H9 (cell line): ENCODE data around the gene RABIF. TPM values are rescaled to one million over a fixed set of nuclear protein-coding genes. Genes with fewer than 3 reads are reported as not detected.

Experiments used
- DNase-seq: peaks from one replicate; pipeline ENCODE4 v3.0.0-alpha.2; 2017
- H2AFZ ChIP-seq: one replicate; pipeline ENCODE4 v1.6.1; 2013; ENCODE audit warnings: mild to moderate bottlenecking, low read length, control low read depth, moderate library complexity
- H2AK5ac ChIP-seq: 2 replicates; pipeline ENCODE4 v1.6.1; 2013; ENCODE audit warnings: low read length, control low read depth, mixed read lengths; ENCODE audit not compliant: insufficient read length
- H2BK120ac ChIP-seq: one replicate; pipeline ENCODE4 v1.6.1; 2013; ENCODE audit warnings: low read depth, mild to moderate bottlenecking, low read length, control low read depth, inconsistent platforms; ENCODE audit not compliant: poor library complexity, severe bottlenecking
- H2BK12ac ChIP-seq: 2 replicates; pipeline ENCODE4 v1.6.1; 2013; ENCODE audit warnings: low read length, control low read depth, mixed read lengths, low read depth; ENCODE audit not compliant: insufficient read length
- H2BK15ac ChIP-seq: 2 replicates; pipeline ENCODE4 v1.6.1; 2013; ENCODE audit warnings: low read depth, low read length, control low read depth
- H2BK20ac ChIP-seq: one replicate; pipeline ENCODE4 v1.6.1; 2013; ENCODE audit warnings: low read depth, mild to moderate bottlenecking, low read length, control low read depth, inconsistent platforms; ENCODE audit not compliant: poor library complexity, severe bottlenecking
- H2BK5ac ChIP-seq: 2 replicates; pipeline ENCODE4 v1.6.1; 2013; ENCODE audit warnings: low read length, control low read depth, mixed read lengths; ENCODE audit not compliant: insufficient read length
- H3K14ac ChIP-seq: 2 replicates; pipeline ENCODE4 v1.6.1; 2013; ENCODE audit warnings: low read length, control low read depth; ENCODE audit not compliant: insufficient read depth
- H3K18ac ChIP-seq: 2 replicates; pipeline ENCODE4 v1.6.1; 2013; ENCODE audit warnings: low read depth, mild to moderate bottlenecking, mixed read lengths, low read length, control low read depth; ENCODE audit not compliant: insufficient read length
- H3K23ac ChIP-seq: 2 replicates; pipeline ENCODE4 v1.6.1; 2013; ENCODE audit warnings: low read length, control low read depth, mixed read lengths, low read depth; ENCODE audit not compliant: insufficient read length
- H3K23me2 ChIP-seq: 2 replicates; pipeline ENCODE4 v1.6.1; 2013; ENCODE audit warnings: low read depth, mild to moderate bottlenecking, mixed read lengths, low read length, control low read depth; ENCODE audit not compliant: insufficient read length, poor library complexity, severe bottlenecking
- H3K27ac ChIP-seq: 2 replicates; pipeline ENCODE4 v1.5.1; 2013; ENCODE audit warnings: low read length, control low read depth, mixed read lengths, low read depth; ENCODE audit not compliant: insufficient read length
- H3K27me3 ChIP-seq: 2 replicates; pipeline ENCODE4 v1.6.1; 2013; ENCODE audit warnings: low read length, control low read depth, inconsistent platforms; ENCODE audit not compliant: insufficient read depth
- H3K4ac ChIP-seq: 2 replicates; pipeline ENCODE4 v1.6.1; 2013; ENCODE audit warnings: low read depth, mild to moderate bottlenecking, control low read depth, inconsistent platforms, low read length, moderate library complexity
- H3K4me1 ChIP-seq: 2 replicates; pipeline ENCODE4 v1.6.1; 2013; ENCODE audit warnings: low read length, control low read depth, inconsistent platforms; ENCODE audit not compliant: insufficient read depth
- H3K4me2 ChIP-seq: 2 replicates; pipeline ENCODE4 v1.6.1; 2013; ENCODE audit warnings: low read length, control low read depth, mixed read lengths; ENCODE audit not compliant: insufficient read length, insufficient read depth
- H3K56ac ChIP-seq: 2 replicates; pipeline ENCODE4 v1.6.1; 2013; ENCODE audit warnings: low read depth, mild to moderate bottlenecking, mixed read lengths, low read length, control low read depth; ENCODE audit not compliant: insufficient read length
- H3K79me1 ChIP-seq: 2 replicates; pipeline ENCODE4 v1.6.1; 2013; ENCODE audit warnings: low read depth, mild to moderate bottlenecking, moderate library complexity, low read length, control low read depth, inconsistent platforms; ENCODE audit not compliant: insufficient read depth, poor library complexity, severe bottlenecking
- H3K79me2 ChIP-seq: 2 replicates; pipeline ENCODE4 v1.6.1; 2013; ENCODE audit warnings: low read length, control low read depth, inconsistent platforms; ENCODE audit not compliant: insufficient read depth
- H3K9ac ChIP-seq: 2 replicates; pipeline ENCODE4 v1.6.1; 2013; ENCODE audit warnings: low read length, control low read depth, mixed read lengths; ENCODE audit not compliant: insufficient read length; ENCODE audit errors: extremely low read depth
- H3K9me3 ChIP-seq: one replicate; pipeline ENCODE4 v1.6.1; 2013; ENCODE audit warnings: low read depth, low read length, inconsistent platforms; ENCODE audit not compliant: control insufficient read depth
- H3T11ph ChIP-seq: one replicate; pipeline ENCODE4 v1.6.1; 2013; ENCODE audit warnings: mild to moderate bottlenecking, low read length, control low read depth, inconsistent platforms
- H4K20me1 ChIP-seq: one replicate; pipeline ENCODE4 v1.6.1; 2013; ENCODE audit not compliant: control insufficient read depth, insufficient read length, insufficient read depth
- H4K5ac ChIP-seq: 2 replicates; pipeline ENCODE4 v1.6.1; 2013; ENCODE audit warnings: low read depth, mild to moderate bottlenecking, mixed read lengths, low read length, control low read depth; ENCODE audit not compliant: insufficient read length
- H4K8ac ChIP-seq: replicated peaks from 2 replicates; pipeline ENCODE4 v1.6.1; 2013; ENCODE audit warnings: low read length, control low read depth, mixed read lengths, low read depth; ENCODE audit not compliant: insufficient read length
- H4K91ac ChIP-seq: 2 replicates; pipeline ENCODE4 v1.6.1; 2013; ENCODE audit warnings: low read depth, mild to moderate bottlenecking, moderate library complexity, mixed read lengths, low read length, control low read depth; ENCODE audit not compliant: insufficient read length
- H3K27ac Mint-ChIP-seq, 3 experiments: 2 replicates in 2 of 3; 3 replicates in 1 of 3; pipeline ENCODE4 v1.8.0; 2020 to 2021; ENCODE audit warnings: mixed read lengths in 3 of 3, mild to moderate bottlenecking in 1 of 3, moderate library complexity in 1 of 3
- H3K27me3 Mint-ChIP-seq: 2 replicates; pipeline ENCODE4 v1.8.0; 2021; ENCODE audit warnings: low read depth, mild to moderate bottlenecking, moderate library complexity, mixed read lengths
- H3K36me3 Mint-ChIP-seq, 3 experiments: 2 replicates in 2 of 3; 3 replicates in 1 of 3; pipeline ENCODE4 v1.8.0; 2020 to 2021; ENCODE audit warnings: low read depth in 3 of 3, mixed read lengths in 3 of 3; ENCODE audit not compliant: insufficient read depth in 1 of 3
- H3K4me1 Mint-ChIP-seq, 2 experiments: 2 replicates each; pipeline ENCODE4 v1.8.0; 2020; ENCODE audit warnings: mixed read lengths in 2 of 2
- H3K4me3 Mint-ChIP-seq, 2 experiments: 2 replicates in 1 of 2; 3 replicates in 1 of 2; pipeline ENCODE4 v1.8.0; 2020 to 2021; ENCODE audit warnings: mild to moderate bottlenecking in 2 of 2, mixed read lengths in 2 of 2, moderate library complexity in 1 of 2
- H3K9me3 Mint-ChIP-seq, 2 experiments: 2 replicates in 1 of 2; 3 replicates in 1 of 2; pipeline ENCODE4 v1.8.0; 2020; ENCODE audit warnings: mild to moderate bottlenecking in 2 of 2, mixed read lengths in 2 of 2, moderate library complexity in 1 of 2
- CTCF ChIP-seq: fragments of 200-600 bp; sonication (generic); conservative IDR thresholded peaks from 3 replicates; pipeline ENCODE4 v1.8.0; 2021; ENCODE audit warnings: antibody characterized with exemption, mild to moderate bottlenecking
- WGBS: extraction: QIAGEN DNeasy Blood & Tissue Kit; methylation state at CpG from one replicate; pipeline ENCODE4 v1.1.7; 2013; ENCODE audit warnings: missing lambda C conversion rate, low lambda C conversion rate, mixed read lengths; ENCODE audit not compliant: insufficient read length; ENCODE audit errors: extremely low coverage; 5-methylcytosine and 5-hydroxymethylcytosine counted together
- total RNA-seq: library from RNA; stranded (reverse); gene quantifications from 2 replicates; pipeline ENCODE4 v1.2.1, GENCODE V29; 2021

RABIF gene
- total RNA-seq, 1 experiment from 2014 or later: 8.3 TPM

GRCh38 chr1:202935844-202936243 lies 46.9 kb upstream of the RABIF start:
- H3K23ac ChIP-seq: no peak overlapping the region
- Mint-ChIP-seq H3K27ac (no peak overlapping the region), H3K4me3 (no peak overlapping the region), H3K4me1 (no peaks in the 10 kb centered on the region), H3K27me3 (peaks cover 11% of the 10 kb centered on the region; the same call in 1 of the 2 replicates), H3K9me3 (peaks cover 5 to 9% of the 10 kb centered on the region in 2 experiments), H3K36me3 (peaks cover 0 to 7% (median 5%) of the 10 kb centered on the region in 3 experiments; a peak in 5 of 7 replicates)
- no peak overlapping the region for H3K27ac ChIP-seq
- no peak overlapping the region for H3K4me2 ChIP-seq
- H3K18ac ChIP-seq: no peak overlapping the region
- no peak overlapping the region for H2BK15ac ChIP-seq
- no peaks in the 10 kb centered on the region for H3K9me3 ChIP-seq
- no peak overlapping the region for H2AFZ ChIP-seq
- no peaks in the 10 kb centered on the region for H4K20me1 ChIP-seq
- no peak overlapping the region for H3K4ac ChIP-seq
- H3K56ac ChIP-seq: no peak overlapping the region
- H3K79me2 ChIP-seq: no peaks in the 10 kb centered on the region
- H2BK5ac ChIP-seq: no peak overlapping the region
- H3K79me1 ChIP-seq: no peaks in the 10 kb centered on the region
- no peak overlapping the region for H3T11ph ChIP-seq
- no peaks in the 10 kb centered on the region for H3K4me1 ChIP-seq
- H2BK120ac ChIP-seq: no peak overlapping the region
- H4K5ac ChIP-seq: no peak overlapping the region
- no peak for TF ChIP-seq CTCF
- H3K23me2 ChIP-seq: no peaks in the 10 kb centered on the region
- H2BK12ac ChIP-seq: no peak overlapping the region
- DNase-seq: no peak
- no peaks in the 10 kb centered on the region for H3K27me3 ChIP-seq
- no peak overlapping the region for H3K9ac ChIP-seq
- H2AK5ac ChIP-seq: no peak overlapping the region
- no CpG with 5 or more reads among the region's 3 CpGs for WGBS
- H4K8ac ChIP-seq: no peak overlapping the region
- H3K14ac ChIP-seq: no peak overlapping the region
- no peak overlapping the region for H2BK20ac ChIP-seq
- no peak overlapping the region for H4K91ac ChIP-seq
